Cortex of kidney (tissue), 1 donor: ENCODE measurements around the gene ARHGEF2.
"Not testable (repeated sequence)": the region's sequence is repeated elsewhere in the genome, so short reads cannot be mapped to it uniquely, and the experiment has no call there.

Experiments used
- DNase-seq: peaks from one replicate; lab custom pipeline; 2025; lab: John Stamatoyannopoulos, UW

The ARHGEF2 gene

GRCh38 chr1:155990005-155990739 is 11.8 kb upstream of the ARHGEF2 start:
- no peak for DNase-seq

- DNase-seq = no peak
Measured at GRCh38 chr1:155989242-155990004, 11.1 kb upstream of the ARHGEF2 start.

- not testable (repeated sequence) for DNase-seq
Measured at GRCh38 chr1:155984903-155985645, 6.7 kb upstream of the ARHGEF2 start.

- DNase-seq = no peak
Measured at GRCh38 chr1:155984341-155984740, 6.0 kb upstream of the ARHGEF2 start.

- no peak for DNase-seq
Measured at GRCh38 chr1:155983191-155984024, 5.1 kb upstream of the ARHGEF2 start.

GRCh38 chr1:155982106-155982505 is 3.8 kb upstream of the ARHGEF2 start:
- no peak for DNase-seq

GRCh38 chr1:155981266-155982088 is 3.1 kb upstream of the ARHGEF2 start:
- DNase-seq = no peak

- DNase-seq = no peak
Measured at GRCh38 chr1:155979597-155980343, 1.4 kb upstream of the ARHGEF2 start.

GRCh38 chr1:155978973-155979429 is 654 bp upstream of the ARHGEF2 start:
- DNase-seq = no peak

GRCh38 chr1:155977690-155978324 is 540 bp downstream of the ARHGEF2 start:
- no peak for DNase-seq

GRCh38 chr1:155976913-155977689 is 1.2 kb downstream of the ARHGEF2 start:
- no peak for DNase-seq

- no peak for DNase-seq
Measured at GRCh38 chr1:155976062-155976912, 2.1 kb downstream of the ARHGEF2 start.

- no peak for DNase-seq
Measured at GRCh38 chr1:155975375-155976061, 2.8 kb downstream of the ARHGEF2 start.

GRCh38 chr1:155974208-155975115 is 3.9 kb downstream of the ARHGEF2 start:
- no peak for DNase-seq

- DNase-seq = no peak
Measured at GRCh38 chr1:155973723-155974122, 4.6 kb downstream of the ARHGEF2 start.
